WTC11 (cell line): ENCODE results near the gene FREM2. TPM values are rescaled to one million over a fixed set of nuclear protein-coding genes. Genes with fewer than 3 reads are reported as not detected.

Experiments
- ATAC-seq: fragments of 200-7000 bp; cut with Tn5 transposase; 2 replicates; pipeline ENCODE4 v1.10.0; 2021; ENCODE audit warnings: mild to moderate bottlenecking, moderate library complexity
- CTCF ChIA-PET: fragments of 300-600 bp; sonication (Branson Sonifier 250); formaldehyde crosslinking; loops from one replicate; lab custom pipeline; 2021; ENCODE audit warnings: antibody characterized with exemption; lab: Charles Lee
- POLR2A ChIA-PET: fragments of 350-600 bp; sonication (Branson Sonifier 250); formaldehyde crosslinking; loops from one replicate; lab custom pipeline; 2021; ENCODE audit warnings: antibody characterized with exemption; lab: Charles Lee
- DNase-seq: peaks from one replicate; pipeline ENCODE4 v3.0.0; 2021; ENCODE audit warnings: low spot score
- H3K27ac Mint-ChIP-seq: 2 replicates; pipeline ENCODE4 v1.8.0; 2021; ENCODE audit warnings: mixed read lengths
- H3K27me3 Mint-ChIP-seq: 2 replicates; pipeline ENCODE4 v1.8.0; 2021; ENCODE audit warnings: low read depth, mild to moderate bottlenecking, moderate library complexity, mixed read lengths
- H3K36me3 Mint-ChIP-seq: 2 replicates; pipeline ENCODE4 v1.8.0; 2021; ENCODE audit warnings: mixed read lengths
- H3K4me1 Mint-ChIP-seq: 2 replicates; pipeline ENCODE4 v1.8.0; 2022; ENCODE audit warnings: mixed read lengths
- H3K4me3 Mint-ChIP-seq: 2 replicates; pipeline ENCODE4 v1.8.0; 2021; ENCODE audit warnings: mild to moderate bottlenecking, moderate library complexity, mixed read lengths
- H3K9me3 Mint-ChIP-seq: 2 replicates; pipeline ENCODE4 v1.8.0; 2021; ENCODE audit warnings: mixed read lengths
- AR ChIP-seq: fragments of 250-450 bp; sonication (Bioruptor Pico); IDR thresholded peaks from 2 replicates; pipeline ENCODE4 v1.9.0; 2021; ENCODE audit warnings: mild to moderate bottlenecking
- ATF1 ChIP-seq: sonication (generic); formaldehyde crosslinking; IDR thresholded peaks from 2 replicates; pipeline ENCODE4 v1.8.1; 2023; ENCODE audit warnings: mild to moderate bottlenecking, moderate library complexity, missing genetic modification reagents
- CBFB ChIP-seq: sonication (generic); formaldehyde crosslinking; IDR thresholded peaks from 2 replicates; pipeline ENCODE4 v1.8.1; 2022; ENCODE audit warnings: mild to moderate bottlenecking, low read depth, missing genetic modification reagents
- CREB1 ChIP-seq: sonication (generic); formaldehyde crosslinking; IDR thresholded peaks from 2 replicates; pipeline ENCODE4 v1.8.0; 2023; ENCODE audit warnings: mild to moderate bottlenecking, missing genetic modification reagents
- E2F5 ChIP-seq: sonication (generic); formaldehyde crosslinking; IDR thresholded peaks from 2 replicates; pipeline ENCODE4 v1.8.1; 2022; ENCODE audit warnings: mild to moderate bottlenecking, moderate library complexity, missing genetic modification reagents
- EMX1 ChIP-seq: fragments of 250-450 bp; sonication (Bioruptor Pico); IDR thresholded peaks from 2 replicates; pipeline ENCODE4 v1.8.0; 2021; ENCODE audit warnings: mild to moderate bottlenecking
- FOXP4 ChIP-seq: sonication (generic); formaldehyde crosslinking; IDR thresholded peaks from 2 replicates; pipeline ENCODE4 v1.8.0; 2022; ENCODE audit warnings: mild to moderate bottlenecking, missing genetic modification reagents
- GABPB1 ChIP-seq: sonication (generic); formaldehyde crosslinking; IDR thresholded peaks from 2 replicates; pipeline ENCODE4 v1.8.1; 2023; ENCODE audit warnings: mild to moderate bottlenecking, missing genetic modification reagents
- KAT7 ChIP-seq: sonication (generic); formaldehyde crosslinking; IDR thresholded peaks from 2 replicates; pipeline ENCODE4 v1.8.1; 2023; ENCODE audit warnings: missing genetic modification reagents, mild to moderate bottlenecking, borderline replicate concordance
- MXD4 ChIP-seq: fragments of 250-450 bp; sonication (Bioruptor Pico); IDR thresholded peaks from 2 replicates; pipeline ENCODE4 v1.8.0; 2021; ENCODE audit warnings: mild to moderate bottlenecking, moderate library complexity, borderline replicate concordance
- NR3C1 ChIP-seq: sonication (generic); formaldehyde crosslinking; conservative IDR thresholded peaks from 2 replicates; pipeline ENCODE4 v1.8.1; 2023; ENCODE audit warnings: low read depth, mild to moderate bottlenecking, missing genetic modification reagents
- OVOL2 ChIP-seq: fragments of 250-450 bp; sonication (Bioruptor Pico); IDR thresholded peaks from 2 replicates; pipeline ENCODE4 v1.9.0; 2021; ENCODE audit warnings: mild to moderate bottlenecking, borderline replicate concordance
- PREB ChIP-seq: sonication (generic); formaldehyde crosslinking; IDR thresholded peaks from 2 replicates; pipeline ENCODE4 v1.8.1; 2022; ENCODE audit warnings: mild to moderate bottlenecking, missing genetic modification reagents, moderate library complexity, borderline replicate concordance
- RELA ChIP-seq: sonication (generic); formaldehyde crosslinking; IDR thresholded peaks from 2 replicates; pipeline ENCODE4 v1.8.1; 2022; ENCODE audit warnings: missing genetic modification reagents, mild to moderate bottlenecking, borderline replicate concordance
- SMAD3 ChIP-seq: sonication (generic); formaldehyde crosslinking; IDR thresholded peaks from 2 replicates; pipeline ENCODE4 v1.8.0; 2022; ENCODE audit warnings: missing genetic modification reagents, mild to moderate bottlenecking, borderline replicate concordance
- SMAD4 ChIP-seq: sonication (generic); formaldehyde crosslinking; IDR thresholded peaks from 2 replicates; pipeline ENCODE4 v1.8.0; 2022; ENCODE audit warnings: mild to moderate bottlenecking, missing genetic modification reagents
- SOX15 ChIP-seq: fragments of 250-450 bp; sonication (Bioruptor Pico); IDR thresholded peaks from 2 replicates; pipeline ENCODE4 v1.9.0; 2021; ENCODE audit warnings: mild to moderate bottlenecking
- TCF7 ChIP-seq: sonication (generic); formaldehyde crosslinking; IDR thresholded peaks from 2 replicates; pipeline ENCODE4 v1.8.0; 2022; ENCODE audit warnings: mild to moderate bottlenecking, low read depth, missing genetic modification reagents, moderate library complexity
- TEAD1 ChIP-seq: sonication (generic); formaldehyde crosslinking; IDR thresholded peaks from 2 replicates; pipeline ENCODE4 v1.8.0; 2022; ENCODE audit warnings: mild to moderate bottlenecking, missing genetic modification reagents
- TP53 ChIP-seq: sonication (generic); formaldehyde crosslinking; IDR thresholded peaks from 2 replicates; pipeline ENCODE4 v1.8.1; 2023; ENCODE audit warnings: mild to moderate bottlenecking, missing genetic modification reagents
- USF1 ChIP-seq: sonication (generic); formaldehyde crosslinking; IDR thresholded peaks from 2 replicates; pipeline ENCODE4 v1.8.0; 2022; ENCODE audit warnings: mild to moderate bottlenecking, missing genetic modification reagents
- USF2 ChIP-seq: sonication (generic); formaldehyde crosslinking; IDR thresholded peaks from 2 replicates; pipeline ENCODE4 v1.8.1; 2023; ENCODE audit warnings: mild to moderate bottlenecking, missing genetic modification reagents, moderate library complexity
- ZNF121 ChIP-seq: sonication (generic); formaldehyde crosslinking; IDR thresholded peaks from 2 replicates; pipeline ENCODE4 v1.8.0; 2023; ENCODE audit warnings: missing genetic modification reagents
- ZNF263 ChIP-seq: sonication (generic); formaldehyde crosslinking; IDR thresholded peaks from 2 replicates; pipeline ENCODE4 v1.8.1; 2022; ENCODE audit warnings: low read depth, mild to moderate bottlenecking, moderate library complexity, missing genetic modification reagents
- total RNA-seq: library from RNA; stranded (reverse); gene quantifications from 3 replicates; pipeline ENCODE4 v1.2.3, GENCODE V29; 2021

Gene FREM2
- total RNA-seq, 1 experiment from 2014 or later = 23.7 TPM

- no peaks in the 10 kb centered on the region for H3K27me3 Mint-ChIP-seq
- ChIA-PET CTCF (no interaction called here), POLR2A (no interaction called here)
- DNase-seq (no peak), ATAC-seq (no peak)
- no peak overlapping the region for H3K27ac Mint-ChIP-seq
- no peak overlapping the region for H3K4me3 Mint-ChIP-seq
- no peaks in the 10 kb centered on the region for H3K9me3 Mint-ChIP-seq
- H3K4me1 Mint-ChIP-seq = peaks cover 9% of the 10 kb centered on the region
- TF ChIP-seq E2F5 (CRISPR knock-in tag) (no peak), MXD4 (CRISPR knock-in tag) (no peak), SMAD3 (CRISPR knock-in tag) (no peak), NR3C1 (no peak), TEAD1 (CRISPR knock-in tag) (no peak), CBFB (CRISPR knock-in tag) (no peak), PREB (no peak), EMX1 (no peak), GABPB1 (CRISPR knock-in tag) (no peak), FOXP4 (no peak), ATF1 (no peak), KAT7 (CRISPR knock-in tag) (no peak), ZNF263 (no peak), USF1 (no peak), RELA (no peak), CREB1 (no peak)
- no peaks in the 10 kb centered on the region for H3K36me3 Mint-ChIP-seq
Observed at GRCh38 chr13:38819596-38819995, 132.7 kb downstream of the FREM2 start.

GRCh38 chr13:38821770-38822551 lies 135.1 kb downstream of the FREM2 start:
- CTCF ChIA-PET = interaction anchor here (0.7 kb wide), 2 partner anchors 14 to 19 kb away, joined by 3 read pairs; no protein-coding TSS in a partner anchor
- TF ChIP-seq OVOL2 (CRISPR knock-in tag) (no peak), ATF1 (no peak), TP53 (CRISPR knock-in tag) (no peak)

GRCh38 chr13:38824342-38824741 lies 137.5 kb downstream of the FREM2 start:
- Mint-ChIP-seq H3K27me3 (no peaks in the 10 kb centered on the region), H3K9me3 (no peaks in the 10 kb centered on the region), H3K36me3 (no peaks in the 10 kb centered on the region), H3K4me1 (peaks cover 14% of the 10 kb centered on the region), H3K4me3 (no peak overlapping the region), H3K27ac (no peak overlapping the region)
- ATAC-seq (peak; percentile 92), DNase-seq (no peak)
- ChIA-PET POLR2A (no interaction called here), CTCF (interaction anchor here (0.6 to 1.1 kb wide), 3 partner anchors 40 to 138 kb away, joined by 3 read pairs; partner anchors contain the start of gene FREM2)
- TF ChIP-seq CBFB (CRISPR knock-in tag) (no peak), SOX15 (CRISPR knock-in tag) (no peak), USF2 (CRISPR knock-in tag) (no peak), GABPB1 (CRISPR knock-in tag) (no peak), SMAD4 (no peak), EMX1 (no peak), ZNF121 (CRISPR knock-in tag) (no peak), ZNF263 (no peak), AR (CRISPR knock-in tag) (no peak), TCF7 (CRISPR knock-in tag) (no peak)

More at GRCh38 chr13:38821770-38822551, 135.1 kb downstream of the FREM2 start:
- H3K9me3 Mint-ChIP-seq = no peaks in the 10 kb centered on the region
- ATAC-seq (no peak), DNase-seq (no peak)
- H3K36me3 Mint-ChIP-seq = no peaks in the 10 kb centered on the region
- H3K27me3 Mint-ChIP-seq = no peaks in the 10 kb centered on the region
- 0 out of 2 replicates have a peak overlapping the region, but pooled peaks have one; percentile 39 for H3K27ac Mint-ChIP-seq
- peaks cover 14% of the 10 kb centered on the region for H3K4me1 Mint-ChIP-seq
- POLR2A ChIA-PET = no interaction called here
- H3K4me3 Mint-ChIP-seq = no peak overlapping the region
